ENCODE results near the gene SIGLEC14.
"Not testable (repeated sequence)": the region's sequence is repeated elsewhere in the genome, so short reads cannot be mapped to it uniquely, and the experiment has no call there.

Gene SIGLEC14

DNA sequence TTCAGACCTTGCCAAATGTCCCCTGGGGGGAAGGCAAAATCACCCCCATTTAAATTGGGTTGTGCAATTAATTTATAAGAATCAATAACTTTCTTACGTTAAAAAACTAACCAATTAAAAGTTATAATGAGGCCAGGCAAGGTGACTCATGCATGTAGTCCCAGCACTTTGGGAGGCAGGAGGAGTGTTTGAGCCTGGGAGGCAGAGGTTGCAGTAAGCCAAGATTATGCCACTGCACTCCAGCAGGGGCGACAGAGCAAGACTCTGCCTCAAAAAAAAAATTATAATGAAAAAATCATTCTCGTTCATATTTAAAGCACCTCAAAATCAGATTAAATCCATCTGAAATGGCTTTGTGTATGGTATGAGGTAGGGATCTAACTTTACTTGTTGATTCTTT is 18.4 kb upstream of the SIGLEC14 start:
- no peak for DNase-seq

DNA sequence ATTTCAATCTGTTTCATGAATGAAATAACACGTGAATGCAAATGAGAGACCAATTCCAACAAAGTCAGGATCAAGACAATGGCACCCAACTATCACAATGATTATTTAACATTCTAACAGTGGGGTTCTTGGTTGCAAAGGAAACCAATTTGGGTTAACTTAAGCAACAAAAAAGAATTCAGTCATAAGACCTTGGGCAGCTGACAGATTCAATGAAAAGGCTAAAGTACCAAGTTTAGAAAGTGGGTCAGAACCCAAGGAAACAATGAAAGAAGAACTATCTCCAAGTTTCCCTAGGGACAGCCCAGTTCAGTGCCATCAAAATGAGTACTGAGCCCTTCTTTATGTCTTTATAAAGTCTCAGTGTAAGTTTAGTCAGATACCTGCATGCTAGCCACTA is 17.5 kb upstream of the SIGLEC14 start:
- no peak for DNase-seq

DNA sequence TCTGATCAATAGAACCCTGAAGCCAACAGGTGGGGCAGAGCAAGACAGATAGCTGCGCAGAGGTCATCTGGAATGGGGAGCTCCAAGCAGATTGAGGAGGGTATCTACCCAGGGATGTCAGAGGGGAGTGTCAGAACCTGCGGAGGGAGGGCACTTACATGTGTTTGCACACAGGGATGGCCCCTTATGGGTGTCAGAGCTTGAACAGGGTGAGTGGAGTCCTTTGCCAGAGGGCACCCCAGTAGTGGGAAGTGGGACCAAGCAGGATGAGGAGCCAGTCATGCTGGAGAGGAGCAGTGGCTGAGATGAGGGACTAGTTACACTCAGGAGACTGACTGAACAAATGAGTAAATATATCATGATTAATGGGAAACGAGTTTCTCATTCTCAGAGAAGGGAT is 17.0 kb upstream of the SIGLEC14 start:
- DNase-seq, result no peak

DNA sequence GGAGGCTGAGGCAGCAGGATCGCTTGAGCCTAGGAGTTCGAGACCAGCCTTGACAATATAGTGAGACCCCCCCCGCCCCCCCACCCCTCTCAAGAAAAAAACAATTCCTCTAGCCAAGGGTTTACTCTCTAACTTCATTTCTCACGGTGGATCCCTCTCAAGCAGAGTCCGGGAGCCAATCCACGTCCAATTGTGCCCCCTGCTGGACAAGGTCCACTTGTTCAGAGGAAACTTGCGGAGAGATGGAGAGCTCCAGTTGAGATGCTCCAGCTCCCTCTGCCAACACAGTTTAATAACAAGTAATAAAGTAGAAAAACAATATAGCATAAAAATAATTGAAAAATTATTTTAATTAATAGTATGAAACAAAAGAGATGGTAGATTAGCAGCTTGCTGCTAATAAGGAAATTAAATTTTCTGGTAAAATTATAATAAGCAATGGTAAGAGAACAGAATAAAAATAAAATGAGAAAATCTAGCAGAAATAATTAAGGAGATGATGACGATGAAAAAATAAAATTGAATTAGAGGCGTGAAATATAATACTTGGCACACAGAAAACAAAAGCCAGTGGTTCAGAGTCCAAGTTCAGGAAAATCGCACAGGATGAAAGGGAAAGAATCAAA is 14.5 kb upstream of the SIGLEC14 start:
- DNase-seq, result peak; percentile 70

DNA sequence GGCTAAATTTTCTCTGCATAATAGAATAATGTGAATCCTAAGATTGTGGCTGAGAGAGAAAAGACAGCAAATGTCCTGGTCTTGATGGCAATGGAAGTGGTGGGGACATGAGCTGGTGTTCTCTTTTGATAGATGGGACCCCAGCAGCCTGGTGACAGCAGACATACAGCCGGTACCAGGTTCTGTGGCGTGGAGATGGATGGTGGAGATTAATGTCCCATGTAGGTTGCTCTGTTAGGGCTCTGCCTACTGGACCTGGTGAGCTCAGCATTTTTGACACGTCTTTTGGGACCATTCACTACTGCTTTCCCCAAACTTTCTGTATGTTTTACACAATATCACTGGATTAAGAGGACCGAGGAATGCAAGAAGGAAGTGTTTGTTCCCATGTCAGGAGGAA is 8.2 kb upstream of the SIGLEC14 start:
- DNase-seq, result no peak

DNA sequence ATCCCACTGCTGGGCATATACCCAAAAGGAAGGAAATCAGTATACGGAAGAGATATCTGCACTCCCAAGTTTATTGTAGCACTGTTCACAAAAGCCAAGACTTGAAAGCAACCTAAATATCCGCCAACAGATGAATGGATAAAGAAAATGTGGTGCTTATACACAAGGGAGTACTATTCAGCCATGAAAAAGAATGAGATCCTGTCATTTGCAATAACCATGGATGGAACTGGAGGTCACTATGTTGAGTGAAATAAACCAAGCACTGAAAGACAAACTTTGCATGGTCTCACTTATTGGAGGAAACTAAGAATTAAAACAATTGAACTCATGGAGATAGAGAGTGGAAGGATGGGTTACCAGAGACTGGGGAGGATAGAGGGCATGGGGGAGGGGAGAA is 6.5 kb upstream of the SIGLEC14 start:
- DNase-seq, result no peak

DNA sequence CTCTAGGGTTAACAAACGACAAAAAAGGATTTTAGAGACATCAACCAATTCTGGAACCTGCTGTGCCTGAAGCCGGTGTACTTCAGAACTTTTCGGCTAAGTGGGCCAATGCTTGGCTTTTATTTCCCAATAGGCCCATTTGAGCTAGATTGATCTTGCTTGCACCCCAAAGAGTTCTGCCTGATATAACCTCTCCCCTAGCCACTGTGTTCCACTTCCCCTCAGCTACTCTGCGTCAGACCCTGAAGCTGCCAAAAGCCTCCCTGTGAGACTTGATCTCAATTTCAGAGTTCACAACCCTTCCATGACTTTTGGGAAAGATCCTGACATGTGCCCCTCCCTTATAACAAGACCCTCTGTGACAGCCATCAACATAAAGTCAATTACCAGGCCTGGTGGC is 5.6 kb upstream of the SIGLEC14 start:
- no peak for DNase-seq

DNA sequence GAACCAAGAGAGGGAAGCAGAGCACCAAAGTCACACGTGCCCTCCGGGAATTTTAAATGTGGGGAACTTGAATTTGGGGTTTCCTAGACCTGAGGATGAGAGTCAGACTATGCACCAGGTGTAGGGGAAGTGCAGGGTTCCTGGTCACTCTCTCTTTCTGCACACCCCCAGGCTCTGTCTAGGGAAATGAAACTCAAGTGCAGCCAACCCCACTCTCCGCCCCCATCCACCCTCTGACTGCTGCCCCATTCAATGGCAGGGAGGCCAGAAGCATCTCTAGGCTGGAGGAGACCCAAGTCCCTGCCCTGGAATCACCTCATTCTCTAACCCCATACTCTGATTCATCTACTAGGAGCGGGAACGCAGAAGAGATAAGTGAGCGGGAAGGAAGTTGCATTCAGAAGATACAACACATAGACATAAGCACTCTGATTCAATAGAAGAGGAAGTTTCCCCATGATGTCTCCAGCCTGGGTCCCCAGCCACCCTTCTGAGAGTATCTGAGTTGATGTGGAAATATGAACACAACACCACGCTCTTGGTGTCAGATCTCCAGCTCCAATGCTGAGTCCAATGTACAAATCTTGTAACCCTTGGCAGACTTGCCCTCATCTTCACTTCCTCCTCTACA is 4.7 kb upstream of the SIGLEC14 start:
- no peak for DNase-seq

DNA sequence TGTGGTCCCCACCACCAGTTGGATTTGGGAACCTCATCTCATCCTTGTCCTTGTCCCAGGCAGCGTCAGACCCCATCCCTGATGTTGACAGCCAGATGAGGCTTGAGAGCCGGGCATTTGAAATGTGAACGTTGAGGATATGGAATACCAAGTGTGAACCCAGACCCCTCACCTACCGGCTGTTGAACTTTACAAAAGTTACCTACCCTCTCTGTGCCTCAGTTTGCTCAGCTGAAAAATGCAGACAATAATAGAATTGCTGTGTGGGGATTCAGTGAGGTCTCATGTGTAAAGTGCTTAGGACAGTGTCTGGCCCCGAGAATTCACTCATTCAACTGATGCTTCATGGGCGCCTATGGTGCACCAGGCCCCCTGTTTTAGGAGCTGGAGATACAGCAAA is 693 bp upstream of the SIGLEC14 start:
- no peak for DNase-seq

DNA sequence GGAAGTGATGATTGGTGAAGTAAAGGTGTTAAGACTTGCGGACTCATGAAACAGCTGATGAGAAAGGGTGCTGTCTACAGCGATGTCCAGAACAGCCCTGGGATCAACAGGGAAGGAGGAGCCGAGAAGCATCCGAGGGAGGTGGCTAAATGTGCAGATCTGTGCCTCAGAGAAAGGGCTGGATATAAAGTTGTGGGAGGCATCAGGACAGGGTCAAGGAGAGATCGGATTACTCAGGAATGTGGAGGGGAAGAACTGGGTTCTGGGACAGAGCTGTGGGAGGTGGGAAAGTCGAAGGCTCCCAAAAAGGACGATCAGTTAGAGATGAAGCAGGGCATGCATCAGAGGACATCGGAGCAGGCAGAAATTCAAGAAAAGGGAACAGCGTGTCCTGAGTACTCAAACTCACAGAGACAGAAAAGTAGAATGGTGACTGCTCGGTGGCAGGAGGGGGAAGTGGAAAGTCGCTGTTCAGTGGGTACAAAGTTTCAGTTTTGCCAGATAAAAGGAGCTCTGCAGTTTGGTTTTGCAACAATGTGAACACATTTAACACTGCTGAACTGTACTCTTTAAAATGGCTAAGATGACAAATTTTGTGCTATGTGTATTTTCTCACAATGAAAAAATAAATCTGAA is 1.9 kb downstream of the SIGLEC14 start:
- no peak for DNase-seq

DNA sequence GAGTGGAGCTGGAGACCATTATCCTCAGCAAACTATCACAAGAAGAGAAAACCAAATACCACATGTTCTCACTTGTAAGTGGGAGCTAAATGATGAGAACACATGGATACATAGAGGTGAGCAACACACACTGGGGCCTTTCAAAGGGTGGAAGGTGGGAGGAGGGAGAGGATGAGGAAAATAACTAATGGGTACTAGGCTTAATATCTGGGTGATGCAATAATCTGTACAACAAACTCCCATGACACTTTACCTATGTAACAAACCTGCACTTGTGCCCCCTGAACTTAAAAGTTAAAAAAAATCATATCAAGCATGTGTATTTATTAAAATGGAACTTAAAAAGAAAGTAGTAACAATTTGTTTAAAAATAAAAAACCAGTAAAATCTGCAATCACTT is 5.0 kb downstream of the SIGLEC14 start:
- no peak for DNase-seq

DNA sequence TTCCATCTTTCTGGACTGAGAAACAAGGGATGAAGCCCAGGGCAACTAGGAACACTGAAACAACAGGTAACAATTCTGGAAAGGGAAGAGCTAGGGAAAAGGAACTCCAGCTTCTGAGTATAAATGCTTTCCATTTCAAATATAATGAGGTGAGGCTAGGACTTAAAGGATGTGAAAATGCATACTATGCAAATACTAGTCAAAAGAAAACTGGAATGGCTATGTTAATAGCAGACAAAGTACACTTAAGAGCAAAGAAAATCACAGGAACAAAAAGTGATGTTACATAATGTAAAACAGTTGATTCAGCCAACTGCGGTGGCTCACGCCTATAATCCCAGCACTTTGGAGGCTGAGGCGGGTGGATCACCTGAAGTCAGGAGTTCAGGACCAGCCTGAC is 6.2 kb downstream of the SIGLEC14 start:
- DNase-seq, result no peak

DNA sequence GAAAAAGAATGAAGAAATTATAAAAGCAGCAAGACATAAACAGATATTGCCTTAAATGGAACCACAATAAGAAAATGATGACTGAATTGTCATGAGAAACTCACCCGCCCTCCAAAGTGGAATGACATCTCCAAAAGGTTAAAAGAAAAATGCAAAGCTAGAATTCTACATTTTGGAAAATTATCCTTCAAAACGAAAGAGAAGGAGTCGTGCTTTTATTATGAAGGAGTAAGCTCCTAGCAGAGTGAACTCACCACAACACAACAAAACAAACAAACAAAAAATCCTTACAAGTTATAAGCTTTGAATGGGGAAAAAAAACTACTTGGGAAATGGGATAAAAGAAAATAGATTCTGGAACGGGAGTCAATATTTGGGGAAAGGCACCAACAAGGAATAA is 6.7 kb downstream of the SIGLEC14 start:
- no peak for DNase-seq

DNA sequence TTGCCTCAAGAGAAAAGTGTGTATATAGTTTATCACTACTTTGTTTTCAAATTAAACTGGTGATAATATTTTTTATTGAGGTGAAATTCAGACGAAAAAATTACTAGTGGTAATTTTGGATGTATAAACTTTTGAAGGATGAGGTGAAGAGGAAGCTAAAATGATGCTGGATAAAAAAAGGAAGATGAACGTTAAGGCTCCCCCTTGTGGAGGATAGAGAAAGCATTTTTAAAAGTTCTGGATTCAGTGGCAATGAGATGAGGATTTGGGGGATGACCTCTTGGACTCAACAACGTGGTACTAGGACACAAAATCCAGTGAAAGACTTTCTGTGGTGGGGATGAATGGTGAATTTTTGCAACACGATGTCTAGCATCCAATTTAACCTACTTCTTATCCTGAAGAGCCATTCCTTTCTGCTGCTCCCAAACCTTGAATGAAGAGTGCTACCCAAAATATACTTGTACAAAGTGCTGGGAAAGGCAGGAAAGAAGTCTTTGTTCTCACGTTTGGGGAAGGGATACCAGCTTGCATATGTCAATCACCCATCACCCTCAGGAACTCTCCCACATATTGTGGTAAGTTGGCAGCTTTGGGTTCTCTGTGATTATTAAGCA is 9.2 kb downstream of the SIGLEC14 start:
- DNase-seq, result no peak

DNA sequence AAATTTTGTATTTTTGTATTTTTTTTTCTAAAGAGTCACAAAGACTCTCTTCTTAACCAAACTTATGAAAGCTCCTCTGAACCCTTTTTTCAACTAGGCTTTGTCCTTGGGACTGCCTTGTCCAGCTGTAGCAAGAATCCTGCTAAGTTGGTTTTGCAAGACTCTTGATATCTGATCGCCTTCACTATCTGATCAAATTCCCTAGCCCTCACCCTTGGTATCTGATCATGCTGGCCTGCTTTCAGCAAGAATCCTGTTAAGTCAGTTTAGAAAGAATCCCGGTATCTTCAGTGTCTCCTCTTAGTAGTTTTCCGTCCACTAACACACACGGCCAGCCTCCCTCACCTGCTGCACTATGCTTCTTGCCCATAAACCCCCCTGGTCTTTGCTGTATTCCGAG is 14.5 kb downstream of the SIGLEC14 start:
- no peak for DNase-seq

DNA sequence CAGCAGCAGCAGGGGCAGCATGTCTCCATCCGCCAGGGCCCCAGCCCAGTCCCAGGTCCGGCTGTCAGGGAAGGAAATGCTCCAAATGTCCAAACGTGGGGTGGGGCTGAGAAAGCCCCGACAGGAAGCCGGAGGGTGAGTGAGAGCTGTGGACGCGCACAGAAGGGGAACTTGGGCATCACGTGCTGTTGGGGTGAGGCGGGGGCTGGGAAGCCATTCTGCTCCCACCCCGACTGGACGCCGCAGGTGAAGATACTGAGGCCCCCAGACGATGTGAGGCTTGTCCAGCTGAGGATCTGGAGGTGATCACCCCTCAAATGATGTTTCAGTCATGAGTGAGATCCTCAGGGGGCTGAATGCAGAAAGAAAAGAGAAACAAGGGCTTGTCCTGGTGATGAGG is 16.3 kb downstream of the SIGLEC14 start, which contains the start of gene SIGLEC5:
SIGLEC5 (minus strand) TSS at position 87 of the 400 bp plus-strand sequence; CDS start at position 21, 66 bp downstream.
- DNase-seq, result not testable (repeated sequence)

DNA sequence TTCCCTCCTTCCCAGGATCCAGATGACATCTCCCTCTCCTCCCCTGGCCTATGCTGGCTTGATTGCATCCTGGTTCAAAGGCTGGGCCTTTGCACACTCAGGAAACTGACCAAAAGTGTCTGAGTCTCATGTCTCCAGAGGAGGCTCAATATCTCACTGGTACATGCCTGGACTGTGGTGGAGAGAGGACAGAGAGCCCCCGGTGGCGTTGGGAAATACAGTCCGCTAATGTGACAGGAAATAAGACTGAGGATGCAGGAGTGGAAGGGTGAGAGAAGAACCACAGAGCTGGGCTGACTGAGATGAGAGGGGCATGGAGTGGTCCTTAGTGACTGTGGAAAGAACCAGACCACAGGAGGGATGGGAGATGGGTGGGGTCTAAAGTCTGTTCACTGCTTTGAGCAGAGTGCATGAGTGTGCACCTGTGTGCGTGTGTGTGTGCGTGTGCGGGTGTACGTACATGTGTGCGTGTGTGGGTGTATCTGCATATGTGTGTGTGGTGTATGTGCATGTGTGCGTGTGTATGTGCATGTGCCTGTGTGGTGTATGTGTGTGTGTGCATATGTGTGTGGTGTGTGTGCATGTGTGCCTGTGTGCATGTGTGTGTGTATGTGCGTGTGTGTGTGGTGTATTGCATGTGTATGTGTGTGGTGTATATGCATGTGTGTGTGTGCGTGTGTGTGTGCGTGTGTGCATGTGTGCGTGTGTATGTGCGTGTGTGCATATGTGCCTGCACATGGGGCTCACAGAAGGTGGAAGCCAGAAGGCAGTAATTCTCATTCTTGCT is 18.3 kb downstream of the SIGLEC14 start:
- no peak for DNase-seq

DNA sequence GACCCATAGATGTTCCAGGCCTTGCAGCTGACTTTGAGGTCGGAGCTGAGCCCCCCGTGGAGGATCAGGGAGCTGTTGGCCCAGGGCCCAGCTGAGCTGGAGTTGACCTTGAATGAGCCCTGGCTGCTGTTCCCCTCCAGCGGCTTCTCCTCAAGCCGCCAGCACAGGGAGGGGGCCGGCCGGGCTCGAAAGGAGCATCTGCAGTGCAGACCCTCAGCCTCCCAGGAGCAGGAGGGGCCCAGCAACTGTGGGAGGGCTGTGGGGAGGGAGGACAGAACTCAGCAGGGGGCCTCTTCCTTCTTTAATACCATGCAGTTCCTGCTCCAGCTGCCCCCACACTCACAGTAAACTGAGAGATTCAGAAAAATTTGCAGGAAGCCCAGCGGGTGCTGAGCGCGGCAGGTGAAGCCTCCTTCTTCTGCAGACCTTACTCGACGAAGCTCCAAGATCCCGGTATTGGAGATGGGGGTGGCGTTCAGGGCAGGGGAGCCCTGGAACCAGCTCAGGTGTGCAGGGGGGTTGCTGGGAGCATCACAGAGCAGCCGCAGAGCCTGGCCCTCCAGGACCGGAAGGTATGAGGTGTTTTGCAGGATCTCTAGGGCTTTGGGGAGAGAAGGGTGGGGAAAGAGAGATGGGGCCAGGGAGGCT is 19.0 kb downstream of the SIGLEC14 start:
- DNase-seq, result no peak

DNA sequence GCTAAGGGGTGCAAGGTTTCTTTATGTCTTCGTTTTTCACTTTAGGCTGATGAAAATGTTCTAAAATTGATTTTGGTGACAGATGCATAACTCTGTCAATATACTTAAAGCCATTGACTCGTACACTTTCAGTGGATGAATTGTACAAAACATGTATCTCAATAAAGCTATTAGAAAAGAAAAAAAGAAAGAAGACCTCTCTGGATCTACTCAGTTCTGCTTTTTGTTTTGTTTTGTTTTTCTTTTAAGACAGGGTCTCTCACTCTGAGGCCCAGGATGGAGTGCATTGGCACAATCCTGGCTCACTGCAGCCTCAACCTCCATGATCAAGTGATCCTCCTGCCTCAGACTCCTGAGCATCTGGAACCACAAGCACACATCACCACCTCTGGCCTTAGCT is 19.9 kb downstream of the SIGLEC14 start:
- DNase-seq, result no peak

DNA sequence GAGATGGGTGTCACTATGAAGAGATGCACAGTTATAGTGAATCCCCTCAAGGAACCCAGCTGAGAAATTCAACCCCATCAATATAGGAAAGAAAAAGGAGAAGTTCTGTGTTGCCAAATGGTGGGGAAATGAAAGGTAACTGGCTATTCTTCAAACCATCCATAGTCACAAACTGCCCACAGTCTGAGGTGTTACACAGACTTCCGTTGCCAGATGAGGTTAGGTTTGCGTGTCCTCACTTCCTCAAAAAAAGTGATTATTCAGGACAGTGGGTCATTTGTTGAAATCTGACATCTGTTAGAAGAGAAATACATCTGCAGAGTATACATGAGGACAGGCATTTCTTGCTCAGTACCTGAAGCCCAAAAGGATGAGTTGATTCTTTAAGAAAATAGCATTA is 25.4 kb downstream of the SIGLEC14 start:
- DNase-seq, result no peak

DNA sequence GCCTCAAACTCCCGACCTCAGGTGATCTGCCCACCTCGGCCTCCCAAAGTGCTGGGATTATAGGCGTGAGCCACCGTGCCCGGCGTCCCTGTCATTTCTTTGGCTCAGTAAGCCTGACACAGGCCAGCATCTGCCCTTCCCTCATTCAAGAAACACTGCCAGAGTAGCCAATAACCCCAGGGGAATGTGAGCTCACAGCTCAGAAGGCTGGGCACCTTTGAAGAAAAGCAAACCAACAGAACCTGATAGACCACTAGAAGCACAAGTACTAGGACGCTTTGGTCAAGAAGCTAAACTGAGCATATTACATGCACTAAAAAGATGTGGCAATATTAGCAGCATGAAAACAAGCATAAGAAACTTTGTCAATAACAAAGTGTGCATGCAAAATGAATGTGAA is 30.6 kb downstream of the SIGLEC14 start:
- DNase-seq, result no peak

DNA sequence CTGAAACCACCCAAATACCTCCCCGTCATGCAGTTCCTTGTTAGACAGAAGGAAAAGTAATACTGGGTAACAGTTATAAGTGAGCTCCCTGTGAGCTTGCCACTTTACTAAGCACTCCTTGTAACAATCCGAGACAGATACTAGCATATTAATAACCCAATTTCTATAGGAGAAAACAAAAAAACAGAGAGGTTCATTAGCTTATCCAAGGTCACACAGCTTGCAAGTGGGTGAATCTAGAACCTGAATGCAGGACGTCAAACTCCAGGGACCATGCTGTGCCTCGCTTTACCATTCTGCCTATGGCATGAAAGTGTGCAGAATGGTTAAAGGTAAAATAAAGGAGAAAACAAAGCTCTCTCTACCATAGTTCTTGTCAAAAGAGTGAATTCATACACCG is 31.8 kb downstream of the SIGLEC14 start:
- no peak for DNase-seq

DNA sequence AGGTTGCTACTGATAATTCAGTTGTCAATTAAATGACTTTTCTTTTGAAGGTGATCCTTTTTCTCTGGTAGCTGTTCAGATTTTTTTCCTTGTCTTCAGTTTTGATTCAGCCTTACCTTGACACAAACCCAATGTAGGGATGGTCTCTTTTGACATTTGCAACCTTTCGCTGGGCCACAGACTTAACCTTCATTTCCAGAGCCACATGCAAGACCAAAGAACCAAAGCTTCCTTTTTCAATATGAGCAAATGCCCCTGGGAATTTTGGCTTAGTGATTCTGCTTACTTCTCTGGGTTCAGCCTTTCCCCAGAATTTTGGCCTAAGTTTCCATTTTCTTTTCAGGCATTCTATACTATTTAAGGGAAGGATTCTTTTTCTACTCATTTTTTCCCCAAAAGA is 36.0 kb downstream of the SIGLEC14 start:
- no peak for DNase-seq

Data from EL (cell line).